ENCODE measurements around the gene FMNL2.

GRCh38 chr2:152501666-152502065 lies 166.7 kb downstream of the FMNL2 start:
- TF ChIP-seq, protein P1, sequence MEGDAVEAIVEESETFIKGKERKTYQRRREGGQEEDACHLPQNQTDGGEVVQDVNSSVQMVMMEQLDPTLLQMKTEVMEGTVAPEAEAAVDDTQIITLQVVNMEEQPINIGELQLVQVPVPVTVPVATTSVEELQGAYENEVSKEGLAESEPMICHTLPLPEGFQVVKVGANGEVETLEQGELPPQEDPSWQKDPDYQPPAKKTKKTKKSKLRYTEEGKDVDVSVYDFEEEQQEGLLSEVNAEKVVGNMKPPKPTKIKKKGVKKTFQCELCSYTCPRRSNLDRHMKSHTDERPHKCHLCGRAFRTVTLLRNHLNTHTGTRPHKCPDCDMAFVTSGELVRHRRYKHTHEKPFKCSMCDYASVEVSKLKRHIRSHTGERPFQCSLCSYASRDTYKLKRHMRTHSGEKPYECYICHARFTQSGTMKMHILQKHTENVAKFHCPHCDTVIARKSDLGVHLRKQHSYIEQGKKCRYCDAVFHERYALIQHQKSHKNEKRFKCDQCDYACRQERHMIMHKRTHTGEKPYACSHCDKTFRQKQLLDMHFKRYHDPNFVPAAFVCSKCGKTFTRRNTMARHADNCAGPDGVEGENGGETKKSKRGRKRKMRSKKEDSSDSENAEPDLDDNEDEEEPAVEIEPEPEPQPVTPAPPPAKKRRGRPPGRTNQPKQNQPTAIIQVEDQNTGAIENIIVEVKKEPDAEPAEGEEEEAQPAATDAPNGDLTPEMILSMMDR (conservative IDR thresholded peaks at IDR 0.05), result no peak
- no peak for TF ChIP-seq EZH2 (IDR thresholded peaks at IDR 0.05; ENCODE audit: low read depth)

Measured in PC-9 (cell line).